Neural progenitor cell (in vitro differentiated cells): ENCODE data around the gene ENO2. TPM values are rescaled to one million over a fixed set of nuclear protein-coding genes. Genes with fewer than 3 reads are reported as not detected.
"Not testable (repeated sequence)": the region's sequence is repeated elsewhere in the genome, so short reads cannot be mapped to it uniquely, and the experiment has no call there.

Source experiments
- DNase-seq: peaks from one replicate; pipeline ENCODE4 v3.0.0-alpha.2; 2016; ENCODE audit warnings: low spot score
- H2AFZ ChIP-seq: fragments of 200-600 bp; sonication (generic); replicated peaks from 2 replicates; pipeline ENCODE4 v1.6.1; 2016; ENCODE audit warnings: antibody characterized with exemption
- H3F3A ChIP-seq: fragments of 200-600 bp; sonication (generic); 2 replicates; pipeline ENCODE4 v1.6.1; 2016; ENCODE audit warnings: antibody characterized with exemption, low read depth
- H3K27ac ChIP-seq: fragments of 200-600 bp; sonication (generic); 2 replicates; pipeline ENCODE4 v1.5.1; 2016; ENCODE audit warnings: mild to moderate bottlenecking
- H3K27me3 ChIP-seq: fragments of 200-600 bp; sonication (generic); 2 replicates; pipeline ENCODE4 v1.6.1; 2016; ENCODE audit warnings: mild to moderate bottlenecking, moderate library complexity
- H3K36me3 ChIP-seq: fragments of 200-600 bp; sonication (generic); 2 replicates; pipeline ENCODE4 v1.5.1; 2016
- H3K4me1 ChIP-seq: fragments of 200-600 bp; sonication (generic); 2 replicates; pipeline ENCODE4 v1.6.1; 2016; ENCODE audit warnings: mixed run types
- H3K4me2 ChIP-seq: fragments of 200-600 bp; sonication (generic); 2 replicates; pipeline ENCODE4 v1.6.1; 2016
- H3K4me3 ChIP-seq: fragments of 200-600 bp; sonication (generic); 2 replicates; pipeline ENCODE4 v1.5.1; 2016
- H3K79me2 ChIP-seq: fragments of 200-600 bp; sonication (generic); 2 replicates; pipeline ENCODE4 v1.6.1; 2016; ENCODE audit warnings: low read depth
- H3K9ac ChIP-seq: fragments of 200-600 bp; sonication (generic); 2 replicates; pipeline ENCODE4 v1.6.1; 2016
- H3K9me3 ChIP-seq: fragments of 200-600 bp; sonication (generic); 2 replicates; pipeline ENCODE4 v1.5.1; 2016; ENCODE audit warnings: low read depth
- H4K20me1 ChIP-seq: fragments of 200-600 bp; sonication (generic); 2 replicates; pipeline ENCODE4 v1.6.1; 2016; ENCODE audit warnings: low read depth
- H3K27ac Mint-ChIP-seq: 3 replicates; pipeline ENCODE4 v1.8.0; 2021; ENCODE audit warnings: mixed read lengths
- H3K27me3 Mint-ChIP-seq: 2 replicates; pipeline ENCODE4 v1.8.0; 2022; ENCODE audit warnings: low read depth, mild to moderate bottlenecking, inconsistent platforms, moderate library complexity, mixed read lengths; ENCODE audit not compliant: insufficient read depth
- H3K36me3 Mint-ChIP-seq: 3 replicates; pipeline ENCODE4 v1.8.0; 2021; ENCODE audit warnings: mixed read lengths
- H3K4me1 Mint-ChIP-seq: 3 replicates; pipeline ENCODE4 v1.8.0; 2021; ENCODE audit warnings: mixed read lengths
- H3K4me3 Mint-ChIP-seq: 3 replicates; pipeline ENCODE4 v1.8.0; 2021; ENCODE audit warnings: mild to moderate bottlenecking, moderate library complexity, mixed read lengths
- H3K9me3 Mint-ChIP-seq: 3 replicates; pipeline ENCODE4 v1.8.0; 2020; ENCODE audit warnings: mixed read lengths
- EZH2 ChIP-seq: fragments of 200-600 bp; sonication (generic); IDR thresholded peaks from 2 replicates; pipeline ENCODE4 v1.6.1; 2017; ENCODE audit warnings: antibody characterized with exemption, mild to moderate bottlenecking, moderate library complexity
- EZH2phosphoT487 ChIP-seq: fragments of 200-600 bp; sonication (generic); IDR thresholded peaks from 2 replicates; pipeline ENCODE4 v1.6.1; 2017; ENCODE audit warnings: antibody characterized with exemption
- total RNA-seq: library from RNA; depleted of rRNA; stranded (reverse); fragments of >200 nt; gene quantifications from 2 replicates; pipeline ENCODE4 v1.2.3, GENCODE V29; 2015; ENCODE audit warnings: low replicate concordance
- TF ChIP-seq, protein P1 (sequence below): fragments of 200-600 bp; sonication (generic); IDR thresholded peaks from 2 replicates; pipeline ENCODE4 v1.5.1; 2017; ENCODE audit warnings: antibody characterized with exemption, mild to moderate bottlenecking

ENO2 gene
- total RNA-seq, 1 donor from 2014 or later, result 82.2 TPM

- Histone ChIP-seq H3K79me2 (peaks cover 47% of the 10 kb centered on the region), H3K4me2 (peak overlapping the region; percentile 100), H3K27ac (no peak overlapping the region), H2AFZ (no peak overlapping the region), H3F3A (peaks cover 82% of the 10 kb centered on the region), H3K4me3 (peak overlapping the region; percentile 96), H3K27me3 (no peaks in the 10 kb centered on the region), H3K9ac (no peak overlapping the region), H4K20me1 (peaks cover 51% of the 10 kb centered on the region), H3K36me3 (no peaks in the 10 kb centered on the region), H3K4me1 (peaks cover 23% of the 10 kb centered on the region), H3K9me3 (no peaks in the 10 kb centered on the region)
- Mint-ChIP-seq H3K4me3 (peak overlapping the region; percentile 94), H3K36me3 (peaks cover 39% of the 10 kb centered on the region), H3K4me1 (peaks cover 51% of the 10 kb centered on the region), H3K27me3 (peaks cover 20% of the 10 kb centered on the region), H3K27ac (peak overlapping the region; percentile 86), H3K9me3 (no peaks in the 10 kb centered on the region)
- TF ChIP-seq, protein P1, sequence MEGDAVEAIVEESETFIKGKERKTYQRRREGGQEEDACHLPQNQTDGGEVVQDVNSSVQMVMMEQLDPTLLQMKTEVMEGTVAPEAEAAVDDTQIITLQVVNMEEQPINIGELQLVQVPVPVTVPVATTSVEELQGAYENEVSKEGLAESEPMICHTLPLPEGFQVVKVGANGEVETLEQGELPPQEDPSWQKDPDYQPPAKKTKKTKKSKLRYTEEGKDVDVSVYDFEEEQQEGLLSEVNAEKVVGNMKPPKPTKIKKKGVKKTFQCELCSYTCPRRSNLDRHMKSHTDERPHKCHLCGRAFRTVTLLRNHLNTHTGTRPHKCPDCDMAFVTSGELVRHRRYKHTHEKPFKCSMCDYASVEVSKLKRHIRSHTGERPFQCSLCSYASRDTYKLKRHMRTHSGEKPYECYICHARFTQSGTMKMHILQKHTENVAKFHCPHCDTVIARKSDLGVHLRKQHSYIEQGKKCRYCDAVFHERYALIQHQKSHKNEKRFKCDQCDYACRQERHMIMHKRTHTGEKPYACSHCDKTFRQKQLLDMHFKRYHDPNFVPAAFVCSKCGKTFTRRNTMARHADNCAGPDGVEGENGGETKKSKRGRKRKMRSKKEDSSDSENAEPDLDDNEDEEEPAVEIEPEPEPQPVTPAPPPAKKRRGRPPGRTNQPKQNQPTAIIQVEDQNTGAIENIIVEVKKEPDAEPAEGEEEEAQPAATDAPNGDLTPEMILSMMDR, result peak; percentile 93
- TF ChIP-seq EZH2phosphoT487 (no peak), EZH2 (no peak)
- peak; percentile 90 for DNase-seq
Observed at GRCh38 chr12:6869049-6870021, 45.0 kb upstream of the ENO2 start.

DNA sequence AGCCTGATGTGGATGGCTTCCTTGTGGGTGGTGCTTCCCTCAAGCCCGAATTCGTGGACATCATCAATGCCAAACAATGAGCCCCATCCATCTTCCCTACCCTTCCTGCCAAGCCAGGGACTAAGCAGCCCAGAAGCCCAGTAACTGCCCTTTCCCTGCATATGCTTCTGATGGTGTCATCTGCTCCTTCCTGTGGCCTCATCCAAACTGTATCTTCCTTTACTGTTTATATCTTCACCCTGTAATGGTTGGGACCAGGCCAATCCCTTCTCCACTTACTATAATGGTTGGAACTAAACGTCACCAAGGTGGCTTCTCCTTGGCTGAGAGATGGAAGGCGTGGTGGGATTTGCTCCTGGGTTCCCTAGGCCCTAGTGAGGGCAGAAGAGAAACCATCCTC, 44.1 kb upstream of the ENO2 start:
- not testable (repeated sequence) for H3K9me3 Mint-ChIP-seq, H3K4me3 ChIP-seq, H3K4me2 ChIP-seq, H3K27me3 ChIP-seq, H3K36me3 ChIP-seq, H3K27ac Mint-ChIP-seq, H3K9ac ChIP-seq, H3K27ac ChIP-seq, H2AFZ ChIP-seq, DNase-seq, H3K9me3 ChIP-seq
- Mint-ChIP-seq H3K4me1 (peaks cover 53% of the 10 kb centered on the region), H3K36me3 (peaks cover 32% of the 10 kb centered on the region), H3K4me3 (peak overlapping the region; percentile 69), H3K27me3 (peaks cover 17% of the 10 kb centered on the region)
- peaks cover 51% of the 10 kb centered on the region for H4K20me1 ChIP-seq
- peaks cover 23% of the 10 kb centered on the region for H3K4me1 ChIP-seq
- H3K79me2 ChIP-seq, result peaks cover 52% of the 10 kb centered on the region
- peaks cover 80% of the 10 kb centered on the region for H3F3A ChIP-seq

DNA sequence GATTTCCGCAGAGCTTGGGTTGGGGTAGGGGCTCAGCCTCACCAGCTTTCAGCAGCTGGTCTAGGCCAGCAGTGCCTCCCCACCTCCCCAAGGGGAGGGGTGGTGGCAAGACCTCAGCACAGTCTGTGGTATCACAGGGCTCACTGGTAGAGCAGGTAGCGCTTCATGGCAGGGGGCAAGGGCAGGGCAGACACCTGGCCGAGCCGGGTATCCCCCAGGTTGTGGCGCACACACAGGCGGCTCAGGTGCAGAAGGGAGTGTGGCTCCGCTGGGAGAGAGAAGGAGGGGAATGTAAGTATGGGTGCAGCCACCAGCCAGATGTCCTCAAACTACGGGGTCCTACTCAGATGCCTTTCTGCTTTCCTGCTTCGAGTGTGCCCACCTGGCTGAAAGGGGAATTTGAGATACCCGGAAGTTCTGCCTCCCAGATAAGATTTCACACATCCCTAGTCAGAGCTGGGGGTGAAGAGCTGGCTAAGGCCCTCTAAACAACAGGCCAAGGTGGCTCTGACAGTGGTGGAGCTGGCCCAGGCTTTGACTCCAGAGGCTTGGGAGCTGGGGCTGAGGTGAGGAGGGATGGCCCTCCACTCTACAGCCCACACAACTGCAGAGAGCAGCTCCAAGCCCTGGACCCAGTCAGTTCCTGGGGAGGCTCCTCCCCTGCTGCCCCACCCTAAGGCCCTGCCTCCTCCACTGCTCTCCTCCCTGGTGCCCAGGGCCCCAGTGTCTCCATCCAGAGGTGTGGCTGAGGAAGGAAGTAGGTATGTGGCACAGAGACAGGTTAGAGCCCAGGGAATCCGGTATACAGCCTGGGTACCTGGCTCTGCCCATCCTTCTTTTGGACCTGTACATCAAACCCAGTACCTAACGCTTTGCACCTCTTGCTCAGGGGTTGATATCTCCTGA, 43.1 kb upstream of the ENO2 start:
- H3K4me3 ChIP-seq, result peak overlapping the region; percentile 81
- H2AFZ ChIP-seq, result no peak overlapping the region
- H3K9me3 ChIP-seq, result no peaks in the 10 kb centered on the region
- peak; percentile 13 for DNase-seq
- H3K27me3 Mint-ChIP-seq, result peaks cover 17% of the 10 kb centered on the region
- no peak overlapping the region for H3K9ac ChIP-seq
- H3K4me3 Mint-ChIP-seq, result peak overlapping the region; percentile 91
- peaks cover 52% of the 10 kb centered on the region for H3K79me2 ChIP-seq
- peaks cover 72% of the 10 kb centered on the region for H3F3A ChIP-seq
- peaks cover 51% of the 10 kb centered on the region for H4K20me1 ChIP-seq
- peaks cover 47% of the 10 kb centered on the region for H3K4me1 Mint-ChIP-seq
- no peak overlapping the region for H3K27ac ChIP-seq
- H3K9me3 Mint-ChIP-seq, result no peaks in the 10 kb centered on the region
- TF ChIP-seq, protein P1, result no peak
- TF ChIP-seq EZH2, result no peak
- TF ChIP-seq EZH2phosphoT487, result no peak
- H3K27ac Mint-ChIP-seq, result no peak overlapping the region
- peaks cover 30% of the 10 kb centered on the region for H3K36me3 Mint-ChIP-seq
- H3K27me3 ChIP-seq, result no peaks in the 10 kb centered on the region
- no peaks in the 10 kb centered on the region for H3K36me3 ChIP-seq
- H3K4me1 ChIP-seq, result peaks cover 20% of the 10 kb centered on the region
- peak overlapping the region; percentile 99 for H3K4me2 ChIP-seq
